HEK293 (cell line): ENCODE data around the gene MRTFA.

Experiments
- CTCF ChIP-seq: fragments of 450-650 bp; formaldehyde crosslinking; IDR thresholded peaks from 2 replicates; pipeline ENCODE4 v1.5.1; 2016; ENCODE audit warnings: missing biosample characterization, missing genetic modification characterization
- SALL2 ChIP-seq: fragments of 450-650 bp; formaldehyde crosslinking; IDR thresholded peaks from 2 replicates; pipeline ENCODE4 v1.5.0; 2017; ENCODE audit warnings: missing biosample characterization, mild to moderate bottlenecking, missing genetic modification characterization, borderline replicate concordance
- ZEB2 ChIP-seq: fragments of 450-650 bp; formaldehyde crosslinking; IDR thresholded peaks from 2 replicates; pipeline ENCODE4 v1.5.1; 2016; ENCODE audit warnings: missing biosample characterization, missing genetic modification characterization
- ZNF19 ChIP-seq: fragments of 450-650 bp; formaldehyde crosslinking; IDR thresholded peaks from 2 replicates; pipeline ENCODE4; 2016; ENCODE audit warnings: missing biosample characterization, missing genetic modification characterization, low read depth
- ZNF24 ChIP-seq: fragments of 450-650 bp; formaldehyde crosslinking; IDR thresholded peaks from 2 replicates; pipeline ENCODE4 v1.5.1; 2016; ENCODE audit warnings: missing biosample characterization, missing genetic modification characterization
- ZNF747 ChIP-seq: fragments of 450-650 bp; formaldehyde crosslinking; IDR thresholded peaks from 2 replicates; pipeline ENCODE4 v1.5.1; 2016; ENCODE audit warnings: missing biosample characterization, missing genetic modification characterization

DNA sequence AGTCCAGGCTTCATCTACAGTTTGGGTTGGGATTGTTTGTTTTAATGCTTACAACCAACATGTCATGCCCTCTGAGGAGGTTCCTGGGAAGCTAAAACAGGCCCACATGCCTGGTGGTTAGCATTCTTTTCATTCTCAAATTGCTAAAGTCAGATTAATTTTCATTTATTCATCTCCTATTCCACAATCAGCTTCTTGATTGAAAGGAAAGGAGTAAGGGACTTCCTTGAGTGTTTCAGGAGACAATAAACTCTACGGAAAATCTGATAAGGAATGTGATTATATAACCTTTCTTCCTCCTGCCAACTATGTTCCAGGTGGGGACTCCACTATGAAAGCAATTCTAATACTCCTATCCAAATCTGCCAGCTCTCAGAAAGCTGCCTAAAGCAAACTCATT is 30.8 kb downstream of the MRTFA start:
- TF ChIP-seq CTCF (tag by site-specific recombination) (no peak), SALL2 (tag by site-specific recombination) (no peak), ZEB2 (tag by site-specific recombination) (no peak), ZNF19 (no peak), ZNF24 (no peak), ZNF747 (tag by site-specific recombination) (no peak)
